Measurements from ENCODE around the gene E2F6.
"Not testable (repeated sequence)": the region's sequence is repeated elsewhere in the genome, so short reads cannot be mapped to it uniquely, and the experiment has no call there.

Gene E2F6

DNA sequence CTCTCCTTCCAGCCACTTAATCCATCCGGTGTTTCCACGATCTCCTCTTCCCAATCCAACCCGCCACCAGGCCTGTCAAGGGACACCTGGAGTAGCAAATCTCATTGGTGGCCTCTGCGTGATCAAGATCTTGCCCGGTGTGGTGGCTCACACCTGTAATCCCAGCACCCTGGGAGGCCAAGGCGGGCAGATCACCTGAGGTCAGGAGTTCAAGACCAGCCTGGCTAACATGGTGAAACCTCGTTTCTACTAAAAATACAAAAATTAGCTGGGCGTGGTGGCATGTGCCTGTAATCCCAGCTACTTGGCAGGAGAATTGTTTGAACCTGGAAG, 60.9 kb downstream of the E2F6 start:
- not testable (repeated sequence) for H3K27ac Mint-ChIP-seq; H3K4me3 Mint-ChIP-seq; H3K36me3 Mint-ChIP-seq (ENCODE audit: low read depth); H3K27me3 Mint-ChIP-seq; H3K4me1 Mint-ChIP-seq (ENCODE audit: low read depth); H3K9me3 Mint-ChIP-seq

DNA sequence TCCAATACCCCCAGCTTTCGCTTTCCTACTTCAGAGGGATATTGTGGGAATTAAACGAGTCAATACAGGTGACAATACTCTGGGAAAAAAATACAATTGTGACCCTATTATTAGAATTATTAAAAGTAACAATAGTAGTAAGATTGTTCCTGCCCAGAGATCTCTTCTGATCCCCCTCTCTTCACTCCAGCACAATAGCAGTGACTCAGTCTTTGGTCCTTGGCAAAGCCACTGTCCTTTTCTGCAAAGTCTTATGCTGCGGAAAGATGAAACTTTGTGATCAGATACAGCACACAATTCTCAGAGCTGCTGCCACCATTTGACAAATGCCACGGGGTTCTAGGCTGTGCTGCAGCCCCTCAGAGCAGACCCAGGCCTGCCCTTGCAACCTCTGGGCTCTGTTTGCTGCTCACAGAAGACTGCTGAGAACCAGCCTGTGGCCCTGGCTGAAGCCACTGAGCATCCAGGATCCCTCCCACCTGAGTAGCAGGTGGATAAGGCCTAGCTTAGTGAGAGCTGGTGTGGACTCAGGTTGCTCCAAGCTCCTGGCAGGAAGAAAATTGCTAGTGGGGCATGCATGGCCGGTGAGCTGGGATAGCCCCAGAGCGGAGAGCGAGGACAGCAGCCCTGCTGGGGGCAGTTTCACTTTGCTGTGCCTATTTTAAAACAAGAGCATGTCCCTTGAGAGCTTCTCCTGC, 61.4 kb downstream of the E2F6 start:
- no peaks in the 10 kb centered on the region for H3K36me3 Mint-ChIP-seq (ENCODE audit: low read depth)
- no peak overlapping the region for H3K27ac Mint-ChIP-seq
- H3K4me3 Mint-ChIP-seq, result no peak overlapping the region
- no peaks in the 10 kb centered on the region for H3K27me3 Mint-ChIP-seq
- no peaks in the 10 kb centered on the region for H3K9me3 Mint-ChIP-seq
- H3K4me1 Mint-ChIP-seq (ENCODE audit: low read depth), result no peaks in the 10 kb centered on the region

GRCh38 chr2:11402436-11402835, 63.5 kb downstream of the E2F6 start:
- H3K9me3 Mint-ChIP-seq, result no peaks in the 10 kb centered on the region
- H3K4me3 Mint-ChIP-seq, result no peak overlapping the region
- no peaks in the 10 kb centered on the region for H3K27me3 Mint-ChIP-seq
- H3K36me3 Mint-ChIP-seq (ENCODE audit: low read depth), result no peaks in the 10 kb centered on the region
- no peaks in the 10 kb centered on the region for H3K4me1 Mint-ChIP-seq (ENCODE audit: low read depth)
- no peak overlapping the region for H3K27ac Mint-ChIP-seq

- Mint-ChIP-seq H3K36me3 (ENCODE audit: low read depth) (no peaks in the 10 kb centered on the region), H3K4me1 (ENCODE audit: low read depth) (no peaks in the 10 kb centered on the region), H3K27ac (no peak overlapping the region), H3K9me3 (no peaks in the 10 kb centered on the region), H3K27me3 (no peaks in the 10 kb centered on the region), H3K4me3 (no peak overlapping the region)
Observed at GRCh38 chr2:11399438-11399762, 66.6 kb downstream of the E2F6 start.

DNA sequence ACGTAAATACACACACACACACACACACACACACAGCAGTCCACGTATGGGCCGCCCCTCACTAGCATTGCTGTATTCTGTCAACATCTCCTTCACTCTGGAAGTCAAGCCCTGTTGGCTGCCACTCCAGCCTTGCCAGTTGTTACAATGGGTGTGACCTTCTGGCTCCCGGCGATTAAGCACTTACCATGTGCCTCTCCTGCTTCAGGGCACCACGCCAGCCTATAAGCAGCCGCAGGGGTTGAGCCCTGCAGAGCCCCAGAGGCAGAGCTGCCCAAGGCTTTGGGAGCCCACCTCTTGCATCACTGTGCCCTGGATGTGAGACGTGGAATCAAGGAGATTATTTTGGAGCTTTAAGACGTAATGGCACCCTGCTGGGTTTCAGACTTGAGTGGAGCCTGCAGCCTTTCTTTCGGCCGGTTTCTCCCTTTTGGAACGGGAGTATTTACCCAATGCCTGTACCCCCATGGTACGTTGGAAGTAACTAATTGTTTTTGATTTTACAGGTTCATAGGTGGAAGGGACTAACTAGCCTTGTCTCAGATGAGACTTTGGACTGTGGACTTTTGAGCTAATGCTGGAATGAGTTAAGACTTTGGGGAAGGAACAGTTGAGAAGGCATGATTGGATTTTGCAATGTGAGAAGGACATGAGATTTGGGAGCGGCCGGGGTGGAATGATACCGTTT, 67.1 kb downstream of the E2F6 start:
- Mint-ChIP-seq H3K4me3 (no peak overlapping the region), H3K4me1 (ENCODE audit: low read depth) (no peaks in the 10 kb centered on the region), H3K27ac (no peak overlapping the region), H3K36me3 (ENCODE audit: low read depth) (no peaks in the 10 kb centered on the region), H3K9me3 (no peaks in the 10 kb centered on the region), H3K27me3 (no peaks in the 10 kb centered on the region)

DNA sequence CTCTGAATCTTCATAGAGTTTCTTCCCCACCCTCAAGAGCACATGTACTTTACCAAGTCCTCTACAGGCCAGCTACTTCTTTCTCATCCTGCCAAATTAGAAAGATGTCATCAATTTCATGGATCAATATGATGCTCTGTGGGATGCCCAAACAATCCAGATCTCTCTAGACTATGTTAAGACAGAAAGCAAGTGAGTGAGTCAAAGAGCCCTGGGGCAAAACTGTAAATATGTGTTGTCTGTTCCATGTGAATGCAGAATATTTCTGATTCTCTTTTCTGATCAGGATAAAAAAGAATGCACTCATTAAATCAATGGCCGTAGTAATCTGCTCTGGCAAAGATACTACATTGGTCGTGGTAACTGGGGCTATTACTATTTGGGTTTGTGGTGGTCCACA, 68.4 kb downstream of the E2F6 start:
- Mint-ChIP-seq H3K4me1 (ENCODE audit: low read depth) (no peaks in the 10 kb centered on the region), H3K27me3 (no peaks in the 10 kb centered on the region), H3K36me3 (ENCODE audit: low read depth) (no peaks in the 10 kb centered on the region), H3K9me3 (no peaks in the 10 kb centered on the region), H3K4me3 (no peak overlapping the region), H3K27ac (no peak overlapping the region)

- Mint-ChIP-seq H3K4me3 (no peak overlapping the region), H3K4me1 (ENCODE audit: low read depth) (no peaks in the 10 kb centered on the region), H3K9me3 (no peaks in the 10 kb centered on the region), H3K27me3 (no peaks in the 10 kb centered on the region), H3K36me3 (ENCODE audit: low read depth) (no peaks in the 10 kb centered on the region), H3K27ac (no peak overlapping the region)
Observed at GRCh38 chr2:11396467-11397445, 69.2 kb downstream of the E2F6 start.

GRCh38 chr2:11396021-11396420, 69.9 kb downstream of the E2F6 start:
- no peaks in the 10 kb centered on the region for H3K36me3 Mint-ChIP-seq (ENCODE audit: low read depth)
- no peaks in the 10 kb centered on the region for H3K4me1 Mint-ChIP-seq (ENCODE audit: low read depth)
- no peak overlapping the region for H3K4me3 Mint-ChIP-seq
- H3K27ac Mint-ChIP-seq, result no peak overlapping the region
- no peaks in the 10 kb centered on the region for H3K9me3 Mint-ChIP-seq
- H3K27me3 Mint-ChIP-seq, result no peaks in the 10 kb centered on the region

DNA sequence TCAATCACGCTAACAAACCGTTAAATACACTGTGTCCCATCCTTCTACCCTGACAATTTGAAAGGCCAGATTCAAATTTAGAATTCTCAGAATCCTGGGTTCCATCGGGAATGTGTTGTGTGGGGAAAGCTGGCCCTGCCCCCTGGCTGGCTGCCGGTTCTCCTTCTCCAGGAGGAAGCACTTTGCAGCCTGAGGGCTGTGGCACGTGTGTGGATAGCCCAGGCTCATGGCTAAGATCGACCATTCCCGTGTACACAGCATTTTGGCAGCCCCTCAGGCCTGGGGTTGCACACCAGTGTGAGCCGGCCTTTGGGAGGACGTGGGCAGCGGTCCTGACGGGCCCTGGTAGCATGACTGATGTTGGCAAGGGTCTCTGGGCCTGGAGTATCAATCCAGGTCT, 70.6 kb downstream of the E2F6 start:
- Mint-ChIP-seq H3K9me3 (no peaks in the 10 kb centered on the region), H3K36me3 (ENCODE audit: low read depth) (no peaks in the 10 kb centered on the region), H3K27ac (no peak overlapping the region), H3K27me3 (no peaks in the 10 kb centered on the region), H3K4me3 (no peak overlapping the region), H3K4me1 (ENCODE audit: low read depth) (no peaks in the 10 kb centered on the region)
